H1 (cell line): ENCODE measurements around the gene FHL1. TPM values are rescaled to one million over a fixed set of nuclear protein-coding genes. Genes with fewer than 3 reads are reported as not detected.
A peak's percentile ranks its signal among the peaks of the same experiment; 100 is the strongest.

Experiments used
- CTCF ChIA-PET: fragments of 300-600 bp; sonication (Branson Sonifier 250); formaldehyde crosslinking; loops from one replicate; lab custom pipeline; 2021; ENCODE audit not compliant: partially characterized antibody; lab: Charles Lee
- POLR2A ChIA-PET: fragments of 300-600 bp; sonication (Branson Sonifier 250); formaldehyde crosslinking; loops from one replicate; lab custom pipeline; 2021; ENCODE audit warnings: inconsistent platforms; ENCODE audit not compliant: partially characterized antibody; lab: Charles Lee
- DNase-seq, 2 experiments: peaks; one replicate each; pipeline versions ENCODE4 v3.0.0 to v3.0.0-alpha.2; 2010 to 2022; ENCODE audit warnings: low spot score in 2 of 2, low read depth in 1 of 2, mixed read lengths in 1 of 2
- FAIRE-seq: peaks from 2 replicates; lab custom pipeline; 2011; peaks lifted over from hg19 to GRCh38; lab: Jason Lieb, UNC
- H2AFZ ChIP-seq: 2 replicates; pipeline ENCODE4 v1.8.1; 2012; ENCODE audit warnings: low read length, inconsistent platforms
- H2AK5ac ChIP-seq: 2 replicates; pipeline ENCODE4 v1.6.1; 2013; ENCODE audit warnings: low read depth, low read length
- H2BK120ac ChIP-seq: replicated peaks from 2 replicates; pipeline ENCODE3; 2013; ENCODE audit warnings: low read depth, low read length, inconsistent platforms
- H2BK12ac ChIP-seq: 2 replicates; pipeline ENCODE4 v1.6.1; 2013; ENCODE audit warnings: low read depth, low read length
- H2BK15ac ChIP-seq: 2 replicates; pipeline ENCODE4 v1.6.1; 2013; ENCODE audit warnings: low read length
- H2BK20ac ChIP-seq: 2 replicates; pipeline ENCODE4 v1.6.1; 2013; ENCODE audit warnings: low read length
- H2BK5ac ChIP-seq: 2 replicates; pipeline ENCODE4 v1.6.1; 2013; ENCODE audit warnings: low read depth, low read length
- H3K14ac ChIP-seq: 2 replicates; pipeline ENCODE4 v1.6.1; 2013; ENCODE audit warnings: inconsistent platforms; ENCODE audit not compliant: insufficient read length
- H3K18ac ChIP-seq: 2 replicates; pipeline ENCODE4 v1.6.1; 2013; ENCODE audit warnings: low read length; ENCODE audit errors: extremely low read depth
- H3K23ac ChIP-seq: 2 replicates; pipeline ENCODE4 v1.6.1; 2013; ENCODE audit warnings: inconsistent platforms; ENCODE audit not compliant: insufficient read length
- H3K23me2 ChIP-seq: 2 replicates; pipeline ENCODE4 v1.6.1; 2013; ENCODE audit warnings: low read depth, low read length
- H3K27ac ChIP-seq: 2 replicates; pipeline ENCODE4 v1.6.1; 2011; ENCODE audit warnings: low read depth, low read length, inconsistent platforms
- H3K27me3 ChIP-seq, 4 experiments: replicated peaks in 1 of 4; 1 replicate in 1 of 4; 2 replicates in 3 of 4; pipeline versions ENCODE4 v1.6.1 to v1.8.1; 2011 to 2013; ENCODE audit warnings: low read length in 3 of 4, mild to moderate bottlenecking in 3 of 4, inconsistent platforms in 2 of 4, mixed read lengths in 2 of 4, moderate library complexity in 1 of 4; ENCODE audit not compliant: control insufficient read depth in 3 of 4, insufficient read depth in 3 of 4; ENCODE audit errors: extremely low read depth in 1 of 4
- H3K36me3 ChIP-seq, 4 experiments: 2 replicates each; pipeline versions ENCODE4 v1.6.1 to v1.8.1; 2011 to 2013; ENCODE audit warnings: mild to moderate bottlenecking in 4 of 4, low read length in 3 of 4, moderate library complexity in 2 of 4, control low read depth in 1 of 4, inconsistent platforms in 1 of 4; ENCODE audit not compliant: insufficient read depth in 4 of 4, control insufficient read depth in 2 of 4
- H3K4ac ChIP-seq: replicated peaks from 2 replicates; pipeline ENCODE3; 2013; ENCODE audit warnings: low read length, low read depth, mixed read lengths, inconsistent platforms; ENCODE audit not compliant: insufficient read length
- H3K4me1 ChIP-seq, 4 experiments: replicated peaks in 1 of 4; 1 replicate in 1 of 4; 2 replicates in 3 of 4; pipeline versions ENCODE4 v1.6.1 to v1.8.1; 2011 to 2013; ENCODE audit warnings: low read length in 3 of 4, inconsistent platforms in 2 of 4, mixed read lengths in 1 of 4; ENCODE audit not compliant: insufficient read depth in 4 of 4, control insufficient read depth in 3 of 4
- H3K4me2 ChIP-seq, 2 experiments: 2 replicates each; pipeline versions ENCODE4 v1.6.1 to v1.8.1; 2011 to 2013; ENCODE audit warnings: low read depth in 2 of 2, low read length in 2 of 2, control low read depth in 1 of 2, inconsistent platforms in 1 of 2, mild to moderate bottlenecking in 1 of 2; ENCODE audit not compliant: insufficient read depth in 1 of 2
- H3K4me3 ChIP-seq, 4 experiments: fragments of 200-600, 300-600 bp in 1 of 4; sonication (generic), shearing (Covaris generic), sonication (Bioruptor Twin) in 1 of 4; 2 replicates each; pipeline versions ENCODE4 v1.5.1 to v1.8.1; 2011 to 2016; ENCODE audit warnings: low read length in 4 of 4, low read depth in 3 of 4, control low read depth in 2 of 4, inconsistent platforms in 2 of 4, mild to moderate bottlenecking in 2 of 4, mixed read lengths in 1 of 4, moderate library complexity in 1 of 4; ENCODE audit not compliant: insufficient read depth in 2 of 4; ENCODE audit errors: extremely low read depth in 1 of 4
- H3K56ac ChIP-seq: replicated peaks from 2 replicates; pipeline ENCODE3; 2013; ENCODE audit warnings: low read depth, mild to moderate bottlenecking, mixed read lengths, low read length, inconsistent platforms; ENCODE audit not compliant: insufficient read length
- H3K79me1 ChIP-seq: 2 replicates; pipeline ENCODE4 v1.6.1; 2013; ENCODE audit warnings: low read depth, low read length, control low read depth
- H3K79me2 ChIP-seq, 2 experiments: 2 replicates each; pipeline versions ENCODE4 v1.6.1 to v1.8.1; 2012 to 2013; ENCODE audit warnings: low read length in 2 of 2, mild to moderate bottlenecking in 2 of 2, inconsistent platforms in 1 of 2; ENCODE audit not compliant: insufficient read depth in 2 of 2, control insufficient read depth in 1 of 2
- H3K9ac ChIP-seq, 4 experiments: replicated peaks in 1 of 4; 1 replicate in 1 of 4; 2 replicates in 3 of 4; pipeline versions ENCODE4 v1.6.1 to v1.8.1; 2011 to 2013; ENCODE audit warnings: low read depth in 3 of 4, low read length in 3 of 4, control low read depth in 2 of 4, mild to moderate bottlenecking in 2 of 4, moderate library complexity in 2 of 4, inconsistent platforms in 1 of 4; ENCODE audit errors: extremely low read depth in 1 of 4
- H3K9me3 ChIP-seq, 2 experiments: 2 replicates each; pipeline versions ENCODE4 v1.6.1 to v1.8.1; 2012 to 2013; ENCODE audit warnings: mild to moderate bottlenecking in 2 of 2, moderate library complexity in 2 of 2, control low read depth in 1 of 2, inconsistent platforms in 1 of 2, low read depth in 1 of 2, low read length in 1 of 2, mixed read lengths in 1 of 2; ENCODE audit not compliant: insufficient read depth in 2 of 2
- H4K20me1 ChIP-seq, 2 experiments: replicated peaks in 1 of 2; 2 replicates each; pipeline versions ENCODE3 to v1.8.1; 2011 to 2013; ENCODE audit warnings: inconsistent platforms in 2 of 2, low read length in 2 of 2, mild to moderate bottlenecking in 1 of 2; ENCODE audit not compliant: insufficient read depth in 2 of 2, control insufficient read depth in 1 of 2
- H4K5ac ChIP-seq: 2 replicates; pipeline ENCODE4 v1.6.1; 2013; ENCODE audit warnings: low read length, low read depth, mixed read lengths, inconsistent platforms; ENCODE audit not compliant: insufficient read length
- H4K8ac ChIP-seq: 2 replicates; pipeline ENCODE4 v1.8.0; 2013; ENCODE audit warnings: mild to moderate bottlenecking, moderate library complexity, low read length, inconsistent platforms; ENCODE audit not compliant: insufficient read depth; ENCODE audit errors: extremely low read depth
- H4K91ac ChIP-seq: replicated peaks from 2 replicates; pipeline ENCODE3; 2013; ENCODE audit warnings: low read length, mixed read lengths, inconsistent platforms; ENCODE audit not compliant: insufficient read length
- EGR1 ChIP-seq: IDR thresholded peaks from 2 replicates; pipeline ENCODE4 v1.6.1; 2011; ENCODE audit warnings: low read depth, low read length, borderline replicate concordance
- NANOG ChIP-seq: IDR thresholded peaks from 2 replicates; pipeline ENCODE4 v1.6.1; 2011; ENCODE audit warnings: low read length, low read depth, mild to moderate bottlenecking, inconsistent platforms; ENCODE audit not compliant: insufficient read depth, poor library complexity, severe bottlenecking
- WGBS, 2 experiments: shearing (Covaris generic) in 1 of 2; methylation state at CpG; one replicate each; pipeline versions ENCODE4 v1.1.6 to v1.1.7; 2013 to 2015; ENCODE audit warnings: low lambda C conversion rate in 2 of 2, mixed read lengths in 2 of 2, inconsistent platforms in 1 of 2, low coverage in 1 of 2, missing lambda C conversion rate in 1 of 2; ENCODE audit not compliant: insufficient replicate concordance in 2 of 2, insufficient coverage in 1 of 2, insufficient read length in 1 of 2; ENCODE audit errors: extremely low coverage in 1 of 2, missing lambda C conversion rate in 1 of 2; 5-methylcytosine and 5-hydroxymethylcytosine counted together
- polyA plus RNA-seq, 7 experiments: library from polyadenylated mRNA; depleted of rRNA in 3 of 7; stranded (reverse) in 5 of 7; unstranded in 2 of 7; fragments of >200 nt in 5 of 7; fragments of 200-250 nt in 2 of 7; gene quantifications; 1 replicate in 5 of 7; 2 replicates in 1 of 7; 4 replicates in 1 of 7; pipeline versions ENCODE4 v1.2.1 to v1.2.3, GENCODE V29; 2011 to 2013; ENCODE audit warnings: missing spikeins in 2 of 7, mixed read lengths in 2 of 7
- total RNA-seq: library from RNA; stranded (reverse); fragmentation: NEBNext Ultra II Directional; extraction: Animal tissue kit (Norgen Biotek cat#: 25700); gene quantifications from 2 replicates; pipeline ENCODE4 v1.2.1, GENCODE V29; 2021

FHL1 gene
- total and polyA plus RNA-seq, 2 of the 8 experiments (the other 6 are each of a cell fraction or from before 2014, with no cell fraction given), result 45.0 to 56.5 TPM

DNA sequence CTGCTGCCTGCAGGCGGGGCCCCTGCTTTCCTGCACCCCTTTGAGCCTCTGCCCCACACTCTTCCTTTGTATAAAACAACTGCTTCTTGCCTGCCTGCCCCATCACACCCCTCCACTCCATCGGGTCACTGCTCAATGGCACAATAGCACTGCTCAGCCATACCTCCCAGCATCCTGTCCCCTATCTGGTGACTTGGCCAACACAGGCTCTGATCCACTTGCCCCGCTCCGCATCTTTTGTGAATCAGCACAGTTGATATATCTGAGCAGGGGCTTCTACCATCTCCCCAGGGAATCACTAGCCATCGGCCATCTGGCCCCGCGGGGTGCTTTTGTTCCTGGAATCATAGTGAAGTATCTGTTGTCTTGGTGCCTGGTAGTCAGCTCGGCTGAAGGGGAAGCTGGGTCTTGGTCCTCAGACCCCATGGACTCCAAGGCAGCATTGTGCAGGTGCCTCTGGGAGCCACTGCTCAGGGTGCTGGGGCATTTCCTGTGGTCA is 58.6 kb downstream of the FHL1 start:
- Histone ChIP-seq H2AK5ac (no peak overlapping the region), H2BK12ac (no peak overlapping the region), H3K14ac (no peak overlapping the region), H3K4me1 (peaks cover 0 to 5% (median 3%) of the 10 kb centered on the region in 4 experiments; a peak in 2 of 7 replicates), H3K79me2 (no peaks in the 10 kb centered on the region), H3K79me1 (no peaks in the 10 kb centered on the region), H3K56ac (no peak overlapping the region), H3K4me3 (no peak overlapping the region), H4K20me1 (peaks cover 0 to 2% of the 10 kb centered on the region in 2 experiments), H3K9me3 (no peaks in the 10 kb centered on the region), H3K23me2 (no peaks in the 10 kb centered on the region), H3K23ac (no peak overlapping the region), H2BK5ac (no peak overlapping the region), H3K36me3 (peaks cover 0 to 18% (median 0%) of the 10 kb centered on the region in 4 experiments; a peak in 3 of 8 replicates), H3K27ac (no peak overlapping the region), H2BK120ac (no peak overlapping the region), H2BK20ac (no peak overlapping the region), H4K5ac (no peak overlapping the region), H3K18ac (no peak overlapping the region), H3K9ac (no peak overlapping the region), H4K91ac (no peak overlapping the region), H3K4ac (no peak overlapping the region), H3K4me2 (no peak overlapping the region), H2BK15ac (no peak overlapping the region), H3K27me3 (no peaks in the 10 kb centered on the region), H2AFZ (no peak overlapping the region), H4K8ac (no peak overlapping the region)
- FAIRE-seq (no peak), DNase-seq (no peak)
- CTCF ChIA-PET, result interaction anchor here (0.7 to 1.7 kb wide), 4 partner anchors 10 to 191 kb away, joined by 3 to 10 read pairs (median 3); no protein-coding TSS in a partner anchor
- TF ChIP-seq EGR1 (no peak), NANOG (peak; percentile 41)
- POLR2A ChIA-PET, result no interaction called here
- WGBS, 2 experiments, result 66% methylated on average over 6 of the region's 8 CpGs; no CpG with 5 or more reads in 1 of the 2 experiments
